GM21423 (cell line): ENCODE data around the gene STAU1.

ENCODE experiments used
- ATAC-seq: cut with Tn5 transposase; IDR thresholded peaks from one replicate; pipeline ENCODE4 v1.9.1; 2021; ENCODE audit warnings: mild to moderate bottlenecking, moderate library complexity; ENCODE audit not compliant: unreplicated experiment

The STAU1 gene

DNA sequence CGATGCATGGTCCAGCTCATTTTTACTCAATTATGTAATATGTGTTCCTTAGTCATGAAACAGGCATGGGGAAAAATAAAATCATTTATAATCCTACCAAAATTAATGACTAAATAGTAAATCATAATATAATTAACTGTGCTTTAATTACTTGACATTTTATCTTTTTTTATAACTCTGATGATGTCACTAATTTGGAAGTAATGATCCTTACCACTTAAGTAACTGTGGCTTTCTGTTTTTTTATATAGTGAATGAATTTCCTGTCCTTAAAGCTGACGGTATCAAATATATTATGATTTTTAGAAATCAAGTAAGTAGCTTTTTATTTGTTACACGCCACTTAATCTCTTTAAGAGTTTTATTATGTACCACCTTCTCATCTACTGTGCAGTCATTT lies 109.8 kb downstream of the STAU1 start:
- ATAC-seq, result no peak

DNA sequence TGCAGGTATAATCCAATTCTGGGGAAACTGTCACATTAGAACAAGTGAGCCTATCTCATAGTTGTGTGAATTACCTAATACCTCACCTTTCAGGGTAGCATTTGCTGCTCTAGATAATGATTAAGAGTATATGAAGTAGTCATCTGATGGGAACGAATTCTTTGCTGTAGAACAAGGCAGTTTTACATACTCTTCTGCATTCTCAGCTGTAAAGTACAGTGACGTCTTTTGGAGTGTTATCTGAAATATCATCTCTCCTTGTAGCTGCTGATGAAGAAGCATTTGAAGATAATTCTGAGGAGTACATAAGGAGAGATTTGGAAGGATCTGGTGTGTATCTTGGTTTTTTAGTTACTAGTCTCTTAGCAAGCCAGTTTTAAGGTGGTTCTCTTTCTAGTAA lies 113.6 kb downstream of the STAU1 start:
- no peak for ATAC-seq
